Measurements from ENCODE around the gene CADPS2. TPM values are rescaled to one million over a fixed set of nuclear protein-coding genes. Genes with fewer than 3 reads are reported as not detected.

The CADPS2 gene
- total and polyA plus RNA-seq, 8 donors: 7.7 to 27.3 (median 18.6) TPM

DNA sequence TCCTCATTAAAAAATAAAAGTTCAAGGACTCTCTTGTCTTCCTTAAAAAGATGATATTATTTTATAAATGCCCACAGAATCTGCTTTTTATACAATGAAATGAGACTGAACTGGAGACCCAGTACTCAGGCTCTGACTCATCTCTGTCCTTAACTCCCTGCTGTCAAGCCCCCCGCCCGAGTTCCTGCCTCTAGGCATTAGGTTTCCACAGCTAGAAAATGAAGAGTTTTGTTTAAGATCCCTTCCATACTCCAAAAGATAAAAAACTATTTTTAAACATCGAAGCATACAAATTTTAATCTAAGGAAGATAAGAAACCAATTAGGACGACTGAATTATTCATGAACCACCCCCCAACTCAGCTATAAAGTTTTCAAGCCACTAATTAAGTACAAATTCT lies 484.0 kb downstream of the CADPS2 start:
- H3K9me3 ChIP-seq: no peaks in the 10 kb centered on the region
- no peak overlapping the region for H3K4me3 ChIP-seq
- TF ChIP-seq, protein P1, sequence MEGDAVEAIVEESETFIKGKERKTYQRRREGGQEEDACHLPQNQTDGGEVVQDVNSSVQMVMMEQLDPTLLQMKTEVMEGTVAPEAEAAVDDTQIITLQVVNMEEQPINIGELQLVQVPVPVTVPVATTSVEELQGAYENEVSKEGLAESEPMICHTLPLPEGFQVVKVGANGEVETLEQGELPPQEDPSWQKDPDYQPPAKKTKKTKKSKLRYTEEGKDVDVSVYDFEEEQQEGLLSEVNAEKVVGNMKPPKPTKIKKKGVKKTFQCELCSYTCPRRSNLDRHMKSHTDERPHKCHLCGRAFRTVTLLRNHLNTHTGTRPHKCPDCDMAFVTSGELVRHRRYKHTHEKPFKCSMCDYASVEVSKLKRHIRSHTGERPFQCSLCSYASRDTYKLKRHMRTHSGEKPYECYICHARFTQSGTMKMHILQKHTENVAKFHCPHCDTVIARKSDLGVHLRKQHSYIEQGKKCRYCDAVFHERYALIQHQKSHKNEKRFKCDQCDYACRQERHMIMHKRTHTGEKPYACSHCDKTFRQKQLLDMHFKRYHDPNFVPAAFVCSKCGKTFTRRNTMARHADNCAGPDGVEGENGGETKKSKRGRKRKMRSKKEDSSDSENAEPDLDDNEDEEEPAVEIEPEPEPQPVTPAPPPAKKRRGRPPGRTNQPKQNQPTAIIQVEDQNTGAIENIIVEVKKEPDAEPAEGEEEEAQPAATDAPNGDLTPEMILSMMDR (IDR thresholded peaks at IDR 0.05): no peak
- FAIRE-seq (no peak), ATAC-seq (no peak), DNase-seq (no peak)
- no peaks in the 10 kb centered on the region for H3K27me3 ChIP-seq
- H3K4me1 ChIP-seq: no peaks in the 10 kb centered on the region
- intact Hi-C loops (cut with DNase I): no loop called here
- WGBS, 2 donors: 76 to 89% methylated on average over 4 of the region's 4 CpGs
- no peaks in the 10 kb centered on the region for H3K36me3 ChIP-seq
- no peak overlapping the region for H3K27ac ChIP-seq

DNA sequence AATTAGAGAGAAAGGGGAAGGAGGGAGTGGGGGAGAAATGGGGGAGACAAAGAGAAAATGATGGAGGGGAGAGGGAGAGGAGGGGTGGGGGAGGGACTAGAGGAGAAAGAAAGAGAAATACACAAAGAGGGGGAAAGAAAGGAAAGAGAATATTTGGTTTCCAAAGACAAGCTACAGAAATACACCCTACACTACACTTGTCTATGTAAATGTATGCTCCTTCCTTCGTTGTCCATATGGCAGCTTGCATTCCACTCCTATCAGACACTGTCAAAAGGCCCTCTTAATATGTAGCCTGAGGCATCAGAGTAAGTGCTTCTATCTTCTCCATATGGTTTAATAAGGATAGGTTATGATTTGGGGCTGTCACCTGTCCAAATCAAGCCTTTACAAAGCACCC lies 488.9 kb downstream of the CADPS2 start:
- TF ChIP-seq, protein P1 (IDR thresholded peaks at IDR 0.05): no peak
- DNase-seq (no peak), FAIRE-seq (no peak), ATAC-seq (no peak)
- WGBS, 2 donors: 76 to 77% methylated on average over 1 of the region's 1 CpG
- Histone ChIP-seq H3K9me3 (no peaks in the 10 kb centered on the region), H3K27ac (no peak overlapping the region), H3K27me3 (no peaks in the 10 kb centered on the region), H3K4me3 (no peak overlapping the region), H3K4me1 (no peaks in the 10 kb centered on the region), H3K36me3 (no peaks in the 10 kb centered on the region)
- intact Hi-C loops (cut with DNase I): no loop called here

DNA sequence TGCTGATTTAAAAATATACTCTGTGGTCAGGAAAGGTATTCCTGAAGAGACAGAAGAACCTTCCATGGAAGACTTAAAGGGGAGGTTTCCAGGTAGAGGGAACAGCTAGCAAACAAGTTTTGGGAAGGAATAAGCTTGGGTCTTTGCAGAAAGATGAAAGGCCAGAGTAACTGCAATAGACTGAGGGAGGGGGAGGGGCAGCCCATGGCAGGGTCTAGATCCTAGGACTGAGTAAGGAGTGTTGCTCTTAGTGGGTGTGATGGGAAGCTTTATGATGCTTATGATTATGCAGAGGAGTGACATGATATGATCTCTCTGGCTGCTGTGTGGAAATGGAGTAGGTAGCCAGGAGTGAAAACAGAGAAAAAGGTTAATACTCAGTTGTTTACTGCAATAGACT lies 491.7 kb downstream of the CADPS2 start:
- Histone ChIP-seq H3K9me3 (no peaks in the 10 kb centered on the region), H3K36me3 (no peaks in the 10 kb centered on the region), H3K27me3 (no peaks in the 10 kb centered on the region), H3K4me3 (no peak overlapping the region), H3K27ac (no peak overlapping the region), H3K4me1 (no peaks in the 10 kb centered on the region)
- intact Hi-C loops (cut with DNase I): no loop called here
- FAIRE-seq (no peak), DNase-seq (no peak), ATAC-seq (no peak)
- TF ChIP-seq, protein P1 (IDR thresholded peaks at IDR 0.05): no peak

DNA sequence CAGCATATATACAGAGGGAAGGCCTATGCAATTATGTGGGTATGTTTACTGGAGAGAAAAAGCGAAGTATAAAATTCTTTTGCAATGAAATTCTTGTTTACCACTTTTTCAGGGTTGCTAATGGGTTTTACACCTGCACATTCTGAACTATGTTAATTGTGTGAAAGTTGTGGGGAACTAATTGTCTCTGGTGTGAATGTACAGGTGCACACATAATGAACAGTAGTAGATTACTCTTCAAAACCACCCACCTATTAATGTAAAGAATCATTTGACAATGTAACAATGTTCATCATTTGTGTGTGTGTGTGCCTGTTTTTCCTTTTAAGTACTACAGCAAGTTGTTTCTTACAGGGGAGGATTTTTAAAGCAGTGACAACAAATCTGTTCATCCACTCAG lies 501.7 kb downstream of the CADPS2 start:
- DNase-seq (no peak), FAIRE-seq (no peak), ATAC-seq (no peak)
- no peak overlapping the region for H3K4me3 ChIP-seq
- no peaks in the 10 kb centered on the region for H3K9me3 ChIP-seq
- H3K27me3 ChIP-seq: no peaks in the 10 kb centered on the region
- WGBS, 2 donors: 95% methylated on average over 1 of the region's 1 CpG
- H3K4me1 ChIP-seq: no peaks in the 10 kb centered on the region
- intact Hi-C loops (cut with DNase I): no loop called here
- H3K27ac ChIP-seq: no peak overlapping the region
- peaks cover 0 to 7% (median 0%) of the 10 kb centered on the region in 3 donors for H3K36me3 ChIP-seq
- TF ChIP-seq, protein P1 (IDR thresholded peaks at IDR 0.05): no peak

DNA sequence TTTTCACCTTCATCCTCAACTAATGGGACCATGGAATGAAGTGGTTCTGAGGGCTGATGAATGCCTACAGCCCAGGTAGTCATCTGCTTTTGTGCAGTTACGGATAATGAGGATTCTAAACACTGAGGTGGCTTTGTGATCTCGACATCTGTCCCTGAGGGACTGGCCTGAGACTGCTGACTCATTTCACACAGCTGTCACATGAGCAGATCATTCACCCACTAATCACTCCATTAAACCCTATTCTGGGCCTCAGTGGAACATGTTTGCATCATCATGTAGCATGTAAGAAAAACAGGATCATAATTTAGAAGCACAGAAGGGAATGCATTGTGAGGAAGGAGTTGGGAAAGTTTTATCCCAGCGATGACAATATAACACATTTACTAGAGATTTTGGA lies 502.3 kb downstream of the CADPS2 start:
- no peak for DNase-seq
- Histone ChIP-seq H3K27ac (no peak overlapping the region), H3K9me3 (no peaks in the 10 kb centered on the region), H3K4me1 (no peaks in the 10 kb centered on the region), H3K36me3 (peaks cover 0 to 7% (median 0%) of the 10 kb centered on the region in 3 donors), H3K4me3 (no peak overlapping the region), H3K27me3 (no peaks in the 10 kb centered on the region)
- intact Hi-C loops (cut with DNase I): no loop called here
- TF ChIP-seq, protein P1 (IDR thresholded peaks at IDR 0.05): no peak
- FAIRE-seq: no peak
- ATAC-seq: no peak
- 73 to 92% methylated on average over 3 of the region's 3 CpGs for WGBS, 2 donors

Measured in pancreas (tissue), 10 donors.